Central memory CD8-positive, alpha-beta T cell (primary cell): ENCODE measurements around the gene DNAH9.

Experiments used
- ATAC-seq: fragments of 150-1000 bp; cut with Tn5 transposase; replicated peaks from 2 replicates; pipeline ENCODE4 v1.10.0; 2022; ENCODE audit warnings: mild to moderate bottlenecking, moderate FRiP score, moderate number of reproducible peaks; ENCODE audit not compliant: poor library complexity, severe bottlenecking; ENCODE audit errors: extremely low read depth
- DNase-seq, 2 donors: peaks; one replicate each; pipeline ENCODE4 v3.0.0; 2021; ENCODE audit warnings: low spot score in 2 of 2
- H3K27ac Mint-ChIP-seq: one replicate; pipeline ENCODE4 v1.8.0; 2022; ENCODE audit warnings: low read depth, mild to moderate bottlenecking, moderate library complexity, mixed read lengths
- H3K27me3 Mint-ChIP-seq: one replicate; pipeline ENCODE4 v1.8.0; 2022; ENCODE audit warnings: mixed read lengths
- H3K36me3 Mint-ChIP-seq: one replicate; pipeline ENCODE4 v1.8.0; 2022; ENCODE audit warnings: mild to moderate bottlenecking, moderate library complexity, mixed read lengths; ENCODE audit not compliant: insufficient read depth
- H3K4me1 Mint-ChIP-seq: one replicate; pipeline ENCODE4 v1.8.0; 2022; ENCODE audit warnings: mixed read lengths
- H3K4me3 Mint-ChIP-seq: one replicate; pipeline ENCODE4 v1.8.0; 2022; ENCODE audit warnings: mild to moderate bottlenecking, moderate library complexity, mixed read lengths
- H3K9me3 Mint-ChIP-seq: one replicate; pipeline ENCODE4 v1.8.0; 2022; ENCODE audit warnings: mixed read lengths

DNAH9 gene

GRCh38 chr17:11564589-11565380, 33.5 kb upstream of the DNAH9 start:
- H3K4me3 Mint-ChIP-seq: no peak overlapping the region
- peaks cover 5% of the 10 kb centered on the region for H3K9me3 Mint-ChIP-seq
- H3K27me3 Mint-ChIP-seq: no peaks in the 10 kb centered on the region
- H3K36me3 Mint-ChIP-seq: no peaks in the 10 kb centered on the region
- H3K27ac Mint-ChIP-seq: no peak overlapping the region
- no peak for DNase-seq
- H3K4me1 Mint-ChIP-seq: no peaks in the 10 kb centered on the region
- ATAC-seq: no peak

GRCh38 chr17:11565591-11565990, 32.7 kb upstream of the DNAH9 start:
- DNase-seq (no peak), ATAC-seq (no peak)
- Mint-ChIP-seq H3K27me3 (no peaks in the 10 kb centered on the region), H3K9me3 (peaks cover 5% of the 10 kb centered on the region), H3K36me3 (no peaks in the 10 kb centered on the region), H3K4me1 (no peaks in the 10 kb centered on the region), H3K4me3 (no peak overlapping the region), H3K27ac (no peak overlapping the region)

- no peak overlapping the region for H3K27ac Mint-ChIP-seq
Measured at GRCh38 chr17:11578998-11579397, 19.3 kb upstream of the DNAH9 start.

GRCh38 chr17:11580677-11581076, 17.6 kb upstream of the DNAH9 start:
- Mint-ChIP-seq H3K4me1 (no peaks in the 10 kb centered on the region), H3K9me3 (no peaks in the 10 kb centered on the region), H3K27ac (no peak overlapping the region), H3K4me3 (no peak overlapping the region), H3K36me3 (no peaks in the 10 kb centered on the region), H3K27me3 (no peaks in the 10 kb centered on the region)
- ATAC-seq: no peak
- no peak for DNase-seq

More at GRCh38 chr17:11578998-11579397, 19.3 kb upstream of the DNAH9 start:
- DNase-seq (no peak), ATAC-seq (no peak)
- no peaks in the 10 kb centered on the region for H3K36me3 Mint-ChIP-seq
- H3K4me3 Mint-ChIP-seq: no peak overlapping the region
- H3K4me1 Mint-ChIP-seq: no peaks in the 10 kb centered on the region
- no peaks in the 10 kb centered on the region for H3K27me3 Mint-ChIP-seq
- H3K9me3 Mint-ChIP-seq: peaks cover 5% of the 10 kb centered on the region

- H3K27ac Mint-ChIP-seq: no peak overlapping the region
- H3K4me1 Mint-ChIP-seq: no peaks in the 10 kb centered on the region
- no peaks in the 10 kb centered on the region for H3K27me3 Mint-ChIP-seq
- no peak overlapping the region for H3K4me3 Mint-ChIP-seq
- ATAC-seq (no peak), DNase-seq (no peak)
- H3K36me3 Mint-ChIP-seq: no peaks in the 10 kb centered on the region
- H3K9me3 Mint-ChIP-seq: no peaks in the 10 kb centered on the region
Measured at GRCh38 chr17:11582217-11582616, 16.1 kb upstream of the DNAH9 start.

GRCh38 chr17:11583306-11583992, 14.8 kb upstream of the DNAH9 start:
- Mint-ChIP-seq H3K4me1 (no peaks in the 10 kb centered on the region), H3K4me3 (no peak overlapping the region), H3K9me3 (no peaks in the 10 kb centered on the region), H3K27me3 (no peaks in the 10 kb centered on the region), H3K27ac (no peak overlapping the region), H3K36me3 (no peaks in the 10 kb centered on the region)
- no peak for ATAC-seq
- DNase-seq: no peak

- H3K4me3 Mint-ChIP-seq: no peak overlapping the region
- H3K9me3 Mint-ChIP-seq: peaks cover 8% of the 10 kb centered on the region
- H3K27ac Mint-ChIP-seq: no peak overlapping the region
- H3K36me3 Mint-ChIP-seq: no peaks in the 10 kb centered on the region
- no peaks in the 10 kb centered on the region for H3K4me1 Mint-ChIP-seq
- ATAC-seq: no peak
- DNase-seq: no peak
- no peaks in the 10 kb centered on the region for H3K27me3 Mint-ChIP-seq
Measured at GRCh38 chr17:11589716-11590115, 8.6 kb upstream of the DNAH9 start.

- Mint-ChIP-seq H3K9me3 (no peaks in the 10 kb centered on the region), H3K36me3 (no peaks in the 10 kb centered on the region), H3K4me1 (no peaks in the 10 kb centered on the region), H3K27me3 (no peaks in the 10 kb centered on the region), H3K4me3 (no peak overlapping the region), H3K27ac (no peak overlapping the region)
- DNase-seq: no peak
- ATAC-seq: no peak
Measured at GRCh38 chr17:11601661-11602060, 3.4 kb downstream of the DNAH9 start.

GRCh38 chr17:11608396-11608795, 10.1 kb downstream of the DNAH9 start:
- H3K27me3 Mint-ChIP-seq: no peaks in the 10 kb centered on the region
- peaks cover 6% of the 10 kb centered on the region for H3K9me3 Mint-ChIP-seq
- H3K36me3 Mint-ChIP-seq: no peaks in the 10 kb centered on the region
- ATAC-seq (no peak), DNase-seq (no peak)
- H3K27ac Mint-ChIP-seq: no peak overlapping the region
- H3K4me3 Mint-ChIP-seq: no peak overlapping the region
- no peaks in the 10 kb centered on the region for H3K4me1 Mint-ChIP-seq

GRCh38 chr17:11610999-11611566, 12.8 kb downstream of the DNAH9 start:
- Mint-ChIP-seq H3K4me1 (no peaks in the 10 kb centered on the region), H3K27ac (no peak overlapping the region), H3K4me3 (no peak overlapping the region), H3K36me3 (no peaks in the 10 kb centered on the region), H3K27me3 (no peaks in the 10 kb centered on the region), H3K9me3 (peaks cover 6% of the 10 kb centered on the region)
- DNase-seq (no peak), ATAC-seq (no peak)

- no peaks in the 10 kb centered on the region for H3K36me3 Mint-ChIP-seq
- peaks cover 6% of the 10 kb centered on the region for H3K9me3 Mint-ChIP-seq
- H3K27ac Mint-ChIP-seq: no peak overlapping the region
- ATAC-seq: no peak
- H3K4me3 Mint-ChIP-seq: no peak overlapping the region
- no peaks in the 10 kb centered on the region for H3K27me3 Mint-ChIP-seq
- H3K4me1 Mint-ChIP-seq: no peaks in the 10 kb centered on the region
- DNase-seq: no peak
Measured at GRCh38 chr17:11612956-11613355, 14.7 kb downstream of the DNAH9 start.

GRCh38 chr17:11618861-11619566, 20.7 kb downstream of the DNAH9 start:
- DNase-seq (no peak), ATAC-seq (no peak)
- Mint-ChIP-seq H3K4me1 (no peaks in the 10 kb centered on the region), H3K27ac (no peak overlapping the region), H3K4me3 (no peak overlapping the region), H3K9me3 (peaks cover 5% of the 10 kb centered on the region), H3K36me3 (no peaks in the 10 kb centered on the region), H3K27me3 (no peaks in the 10 kb centered on the region)
